ENCODE measurements around the gene HAPLN1. TPM values are rescaled to one million over a fixed set of nuclear protein-coding genes. Genes with fewer than 3 reads are reported as not detected.

The HAPLN1 gene
- total and polyA plus RNA-seq, 11 donors, result 0.07 to 2.2 (median 1.0) TPM; not detected in 2

- TF ChIP-seq POLR2A (IDR thresholded peaks at IDR 0.05), result no peak
- TF ChIP-seq CTCF (IDR thresholded peaks at IDR 0.05), result peak in 10 of 12 donors; percentile 22 to 59 (median 28)
- ATAC-seq (peak; percentile 60 to 92 (median 80)), DNase-seq (peak; percentile 47 to 77 (median 62))
- 3 to 5% (median 5%) methylated on average over 41 to 72 of the region's 72 CpGs for WGBS, 4 donors
- peaks cover 0 to 13% (median 1%) of the 10 kb centered on the region in 12 donors for H3K4me1 ChIP-seq
- peaks cover 0 to 50% (median 22%) of the 10 kb centered on the region in 9 donors for H3K27me3 ChIP-seq
- peak overlapping the region; percentile 17 to 67 (median 54) for H3K4me3 ChIP-seq
- no peaks in the 10 kb centered on the region for H3K9me3 ChIP-seq
- intact Hi-C loops (cut with DNase I), result loop anchor here in 1 of 10 donors (10.0 kb wide), 1 partner anchor 203 kb away; no protein-coding TSS in a partner anchor
- H3K27ac ChIP-seq, result peak overlapping the region in 7 of 12 donors; percentile 24 to 79 (median 73)
- no peaks in the 10 kb centered on the region for H3K36me3 ChIP-seq
Measured at GRCh38 chr5:83721953-83722901, 1.6 kb upstream of the HAPLN1 start.

DNA sequence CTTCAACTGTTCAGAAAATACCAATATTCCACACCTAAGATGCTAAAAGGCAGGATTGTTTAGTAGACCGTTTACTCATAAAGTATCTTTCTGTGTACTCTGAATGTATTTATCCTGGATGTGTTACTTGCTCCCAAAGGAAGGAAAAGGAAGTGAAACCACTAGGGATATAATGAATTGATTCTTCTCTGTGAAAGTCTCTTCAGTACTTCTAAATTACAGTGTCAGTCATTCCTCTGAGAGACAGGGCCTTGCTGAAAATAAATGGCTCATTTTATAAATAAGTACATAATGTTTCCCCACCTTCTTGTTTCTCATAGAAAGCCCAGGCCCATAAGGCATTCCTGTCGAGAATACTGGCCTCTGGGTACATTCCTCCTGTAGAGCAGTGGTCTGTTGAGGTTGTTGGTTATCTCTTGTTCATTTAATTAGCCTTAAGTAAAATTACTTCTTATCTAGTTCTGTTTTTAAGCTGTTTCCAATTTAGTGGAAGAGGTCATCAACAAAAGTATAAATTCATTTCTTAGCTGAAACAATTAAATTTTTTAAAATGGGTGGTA is 1.6 kb downstream of the HAPLN1 start:
- intact Hi-C loops (cut with DNase I), result loop anchor here in 4 of 10 donors (5.0 to 10.0 kb wide), 4 partner anchors 206 to 666 kb away; partner anchors contain the start of gene EDIL3 (in 1 of the 4)
- Histone ChIP-seq H3K27me3 (peaks cover 0 to 43% (median 19%) of the 10 kb centered on the region in 9 donors), H3K4me1 (peaks cover 0 to 13% (median 1%) of the 10 kb centered on the region in 12 donors), H3K9me3 (no peaks in the 10 kb centered on the region), H3K4me3 (peak overlapping the region in 3 of 12 donors; percentile 10 to 67 (median 52)), H3K36me3 (no peaks in the 10 kb centered on the region), H3K27ac (peak overlapping the region in 2 of 12 donors; percentile 5 to 71)
- ATAC-seq, result no peak
- TF ChIP-seq CTCF (IDR thresholded peaks at IDR 0.05) (no peak), POLR2A (IDR thresholded peaks at IDR 0.05) (no peak)
- 50 to 56% (median 54%) methylated on average over 2 of the region's 2 CpGs for WGBS, 4 donors
- no peak for DNase-seq

- peak; percentile 61 to 85 (median 78) for TF ChIP-seq CTCF (IDR thresholded peaks at IDR 0.05)
- no peak for TF ChIP-seq POLR2A (IDR thresholded peaks at IDR 0.05)
- no peaks in the 10 kb centered on the region for H3K9me3 ChIP-seq
Measured at GRCh38 chr5:83718195-83718825, 2.3 kb downstream of the HAPLN1 start.

More at GRCh38 chr5:83718195-83718825, 2.3 kb downstream of the HAPLN1 start:
- Histone ChIP-seq H3K4me1 (peaks cover 0 to 13% (median 1%) of the 10 kb centered on the region in 12 donors), H3K27ac (peak overlapping the region in 2 of 12 donors; percentile 5 to 71), H3K36me3 (no peaks in the 10 kb centered on the region), H3K27me3 (peaks cover 0 to 36% (median 16%) of the 10 kb centered on the region in 9 donors), H3K4me3 (peak overlapping the region in 3 of 12 donors; percentile 10 to 67 (median 52))
- DNase-seq (peak in 2 of 5 donors; percentile 18 to 26), ATAC-seq (peak; percentile 23 to 70 (median 62))
- intact Hi-C loops (cut with DNase I), result loop anchor here in 4 of 10 donors (5.0 to 10.0 kb wide), 4 partner anchors 206 to 666 kb away; partner anchors contain the start of gene EDIL3 (in 1 of the 4)
- 3 to 6% (median 4%) methylated on average over 6 of the region's 6 CpGs for WGBS, 4 donors
